Right cardiac atrium (tissue), 5 donors: Measurements from ENCODE around the gene RCAN3. TPM values are rescaled to one million over a fixed set of nuclear protein-coding genes. Genes with fewer than 3 reads are reported as not detected.

Experiments used
- ATAC-seq, 2 donors: fragments of 200-7000 bp; cut with Tn5 transposase; one replicate each; pipeline versions ENCODE4 v1.8.0 to v1.9.1; 2020; ENCODE audit warnings: moderate library complexity in 2 of 2, mild to moderate bottlenecking in 1 of 2
- DNase-seq, 3 donors: peaks; one replicate each; pipeline ENCODE4 v3.0.0-alpha.2; 2020
- H3K27ac ChIP-seq: one replicate; pipeline ENCODE4 v1.5.1; 2013; ENCODE audit warnings: mild to moderate bottlenecking, low read length, control low read depth, moderate library complexity
- H3K27me3 ChIP-seq: one replicate; pipeline ENCODE4 v1.6.1; 2013; ENCODE audit not compliant: control insufficient read depth, insufficient read depth
- H3K4me1 ChIP-seq: one replicate; pipeline ENCODE4 v1.6.1; 2013; ENCODE audit warnings: low read length; ENCODE audit not compliant: control insufficient read depth, insufficient read depth
- H3K4me3 ChIP-seq: one replicate; pipeline ENCODE4 v1.5.1; 2013; ENCODE audit warnings: low read length, control low read depth
- H3K9me3 ChIP-seq: one replicate; pipeline ENCODE4 v1.6.1; 2013; ENCODE audit warnings: low read length; ENCODE audit not compliant: control insufficient read depth
- WGBS: extraction: QIAGEN DNeasy Blood & Tissue Kit; methylation state at CpG from one replicate; pipeline ENCODE4 v1.1.7; 2013; 5-methylcytosine and 5-hydroxymethylcytosine counted together
- intact Hi-C, 4 donors: fragments of 100-400 bp; cut with DNase I; formaldehyde crosslinking; loops; one replicate each; pipeline versions ENCODE4 v1.11.0 to v1.14.0; 2022 to 2023
- polyA plus RNA-seq: library from polyadenylated mRNA; stranded (reverse); fragments of 200-250 nt; gene quantifications from one replicate; pipeline ENCODE4 v1.2.3, GENCODE V29; 2013
- total RNA-seq, 4 donors: library from RNA; stranded (reverse); fragmentation: NEBNext Ultra II Directional; extraction: Animal tissue kit (Norgen Biotek cat#: 25700); gene quantifications; one replicate each; pipeline ENCODE4 v1.2.1, GENCODE V29; 2021
- donor health status: healthy with polysubstance abuse.
- donor health status: DM: no; HTN: yes; CAD: no.
- donor health status: DM: no; HTN: no; CAD: no.
- donor health status: DM: no; HTN: yes; CAD: no; lungs with severe emphysema.
- donor health status: DM: yes; HTN: yes; CAD: no.

RCAN3 gene
- total and polyA plus RNA-seq, 5 donors, result 2.1 to 6.6 (median 6.0) TPM

DNA sequence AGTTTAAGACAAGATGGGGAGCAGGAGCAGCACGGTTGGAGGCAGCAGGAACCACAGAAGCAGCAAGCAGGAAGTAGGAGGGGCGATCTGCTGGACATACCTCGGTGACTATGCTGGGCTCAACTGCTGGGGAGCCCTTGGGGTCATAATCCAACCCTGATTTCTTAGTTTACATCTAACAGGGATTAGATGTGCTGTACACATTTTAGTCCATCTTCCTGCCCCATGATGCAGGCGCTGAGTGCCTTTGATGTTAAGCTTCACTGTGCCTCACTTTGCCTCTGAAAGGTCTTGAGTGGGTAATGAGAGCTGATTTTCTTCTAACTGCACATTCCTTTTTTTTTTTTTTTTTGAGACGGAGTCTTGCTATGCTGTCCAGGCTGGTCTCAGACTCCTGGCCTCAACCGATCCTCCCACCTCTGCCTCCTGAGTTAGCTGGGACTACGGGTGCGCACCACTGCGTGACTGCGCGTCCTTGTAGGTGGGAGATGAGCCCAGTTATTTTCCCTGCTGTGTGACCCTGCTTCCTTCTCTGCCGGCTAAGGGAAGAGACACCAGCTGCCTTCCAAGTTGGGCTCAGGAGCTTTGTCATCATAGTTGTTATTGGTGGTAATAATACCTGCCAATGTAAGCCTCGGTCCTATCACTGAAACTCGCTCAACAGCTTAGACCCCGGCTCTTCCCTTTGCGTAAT is 1.1 kb upstream of the RCAN3 start:
- intact Hi-C loops, result loop anchor here in 1 of 4 donors (10.0 kb wide), 1 partner anchor 87 kb away; the partner anchor contains the start of genes NIPAL3 and STPG1
- no peaks in the 10 kb centered on the region for H3K4me1 ChIP-seq
- 50% methylated on average over 16 of the region's 16 CpGs for WGBS
- H3K9me3 ChIP-seq, result no peaks in the 10 kb centered on the region
- H3K27me3 ChIP-seq, result no peaks in the 10 kb centered on the region
- H3K4me3 ChIP-seq, result peak overlapping the region; percentile 93
- ATAC-seq (no peak), DNase-seq (peak in 1 of 3 donors; percentile 56)
- no peak overlapping the region for H3K27ac ChIP-seq

DNA sequence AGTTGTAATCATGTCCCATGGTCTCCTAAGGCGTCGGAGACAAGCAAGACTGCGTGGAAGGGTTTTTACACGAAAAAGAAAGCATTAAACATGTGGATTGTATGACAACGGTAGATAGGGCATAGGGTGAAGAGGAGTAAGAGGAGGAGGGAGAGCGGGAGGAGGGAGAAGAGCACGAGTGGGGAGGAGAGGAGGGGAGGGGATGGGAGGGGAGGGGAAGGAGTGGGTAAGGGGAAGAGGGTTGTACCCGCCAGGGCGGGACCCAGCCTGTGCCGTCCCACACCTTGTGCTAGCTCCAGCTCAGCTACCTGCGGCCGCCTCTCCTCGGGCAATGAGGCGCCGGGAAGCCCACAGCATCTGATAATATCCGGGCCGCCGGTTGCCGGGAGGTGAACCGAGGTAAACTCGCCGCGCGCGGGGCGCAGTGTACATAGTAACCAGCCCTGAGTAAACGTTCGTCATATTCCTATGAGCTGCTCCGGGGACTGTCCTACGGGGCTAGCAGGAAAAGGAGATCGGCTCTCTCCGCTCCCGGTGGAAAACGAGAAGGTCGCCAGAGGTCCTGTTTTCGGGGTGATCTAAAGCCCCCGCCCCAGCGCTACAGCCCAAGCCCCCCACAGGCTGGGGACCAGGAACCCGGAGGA is 449 bp upstream of the RCAN3 start:
- peak; percentile 69 to 77 for ATAC-seq

DNA sequence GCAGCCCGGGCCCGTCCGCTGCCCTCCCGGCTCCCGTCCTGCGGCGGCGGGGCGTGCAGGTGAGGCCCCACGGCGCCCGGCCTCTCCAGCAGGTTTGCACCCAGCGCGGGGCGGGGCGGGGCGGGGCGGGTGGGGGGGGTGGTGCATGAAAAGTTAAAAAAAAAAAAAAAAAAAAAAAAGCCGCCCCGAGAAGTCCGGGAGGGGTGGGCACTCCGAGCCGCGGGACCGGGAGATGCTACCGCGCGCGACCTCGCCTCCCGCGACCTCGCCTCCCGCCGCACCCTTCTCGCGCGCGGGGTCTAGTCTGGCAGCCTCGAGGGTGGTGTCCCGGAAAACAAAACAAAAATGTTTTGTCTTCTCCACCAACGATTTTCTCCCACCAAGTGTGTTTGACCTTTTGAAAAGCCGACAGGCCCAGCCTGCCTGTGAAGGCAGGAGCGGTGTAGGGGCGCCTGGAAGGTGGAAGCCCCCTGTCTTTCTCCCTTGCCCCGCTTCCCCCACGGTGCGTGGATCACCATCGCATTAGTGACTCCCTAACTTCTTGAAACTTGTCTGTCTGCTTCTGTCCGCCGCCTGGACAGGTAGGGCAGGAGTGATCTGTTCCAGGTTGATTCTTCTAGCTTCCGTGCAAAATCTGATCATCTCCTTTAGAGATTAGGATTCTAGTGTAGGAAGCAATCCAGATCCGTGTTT is 569 bp downstream of the RCAN3 start:
- H3K4me3 ChIP-seq, result peak overlapping the region; percentile 93
- 5% methylated on average over 53 of the region's 53 CpGs for WGBS
- intact Hi-C loops, result loop anchor here in 1 of 4 donors (10.0 kb wide), 1 partner anchor 88 kb away; the partner anchor contains the start of genes NIPAL3 and STPG1
- peak in 1 of 3 donors; percentile 19 for DNase-seq
- H3K4me1 ChIP-seq, result no peaks in the 10 kb centered on the region
- peak in 1 of 2 donors; percentile 2 for ATAC-seq
- H3K27me3 ChIP-seq, result no peaks in the 10 kb centered on the region
- no peak overlapping the region for H3K27ac ChIP-seq
- H3K9me3 ChIP-seq, result no peaks in the 10 kb centered on the region

More for the DNA sequence above, 449 bp upstream of the RCAN3 start:
- intact Hi-C loops, result loop anchor here in 1 of 4 donors (10.0 kb wide), 1 partner anchor 87 kb away; the partner anchor contains the start of genes NIPAL3 and STPG1
- DNase-seq, result peak; percentile 51 to 83 (median 78)
- 2% methylated on average over 39 of the region's 39 CpGs for WGBS
- Histone ChIP-seq H3K27me3 (no peaks in the 10 kb centered on the region), H3K4me3 (peak overlapping the region; percentile 93), H3K27ac (peak overlapping the region; percentile 82), H3K9me3 (no peaks in the 10 kb centered on the region), H3K4me1 (no peaks in the 10 kb centered on the region)

DNA sequence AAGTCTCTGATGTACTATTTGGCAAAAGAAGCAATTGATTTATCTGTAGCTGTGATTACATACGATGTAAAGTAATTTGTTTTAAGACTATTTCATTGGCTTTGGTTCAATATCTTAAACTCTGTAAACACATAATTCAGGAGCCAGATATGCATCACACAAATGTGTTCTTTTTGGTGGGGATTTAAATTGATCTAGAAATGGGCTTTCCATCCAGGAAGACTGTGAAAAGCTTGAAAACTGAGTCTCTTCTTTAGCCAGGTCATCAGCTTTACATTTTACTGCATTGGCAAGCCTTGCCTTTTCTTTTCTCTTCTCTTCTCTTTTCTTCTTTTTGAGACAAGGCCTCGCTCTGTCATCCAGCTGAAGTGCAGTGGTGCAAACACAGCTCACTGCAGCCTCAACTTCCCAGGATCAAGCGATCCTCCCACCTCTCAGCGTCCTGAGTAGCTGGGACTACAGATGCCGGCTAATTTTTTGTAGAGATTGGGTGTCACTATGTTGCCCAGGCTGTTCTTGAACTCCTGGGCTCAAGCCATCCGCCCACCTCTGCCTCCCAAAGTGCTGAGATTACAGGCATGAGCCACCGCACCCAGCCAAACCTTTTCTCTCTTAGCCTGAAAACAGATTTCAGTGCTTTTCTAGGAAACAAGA is 1.4 kb downstream of the RCAN3 start:
- Histone ChIP-seq H3K4me1 (no peaks in the 10 kb centered on the region), H3K4me3 (peak overlapping the region; percentile 93), H3K27me3 (no peaks in the 10 kb centered on the region), H3K9me3 (no peaks in the 10 kb centered on the region), H3K27ac (no peak overlapping the region)
- 80% methylated on average over 7 of the region's 7 CpGs for WGBS
- DNase-seq, result no peak
- intact Hi-C loops, result loop anchor here in 1 of 4 donors (10.0 kb wide), 1 partner anchor 89 kb away; the partner anchor contains the start of genes NIPAL3 and STPG1
- ATAC-seq, result no peak

DNA sequence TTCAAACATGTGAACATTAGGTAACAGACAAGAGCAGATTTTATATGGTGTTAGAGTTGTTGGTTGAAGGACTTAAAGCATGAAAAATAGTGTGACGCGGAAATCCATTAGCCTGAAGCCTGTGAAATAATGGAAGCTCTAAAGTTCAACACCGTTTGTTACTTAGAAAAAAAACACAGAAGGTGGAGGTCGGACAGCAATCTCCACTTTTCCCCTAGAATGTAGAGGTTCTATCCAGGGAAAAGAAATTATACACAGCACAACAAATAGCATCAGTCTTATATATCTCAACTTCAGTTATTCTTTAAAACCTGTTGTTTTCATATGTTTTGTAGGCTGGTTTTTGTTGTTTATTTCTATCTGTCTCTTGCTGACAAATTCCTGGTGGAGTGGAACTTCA is 1.9 kb downstream of the RCAN3 start:
- H3K27ac ChIP-seq, result no peak overlapping the region
- H3K4me1 ChIP-seq, result no peaks in the 10 kb centered on the region
- intact Hi-C loops, result loop anchor here in 1 of 4 donors (10.0 kb wide), 1 partner anchor 90 kb away; the partner anchor contains the start of genes NIPAL3 and STPG1
- H3K4me3 ChIP-seq, result no peak overlapping the region
- ATAC-seq (no peak), DNase-seq (no peak)
- 97% methylated on average over 4 of the region's 4 CpGs for WGBS
- H3K9me3 ChIP-seq, result no peaks in the 10 kb centered on the region
- H3K27me3 ChIP-seq, result no peaks in the 10 kb centered on the region

DNA sequence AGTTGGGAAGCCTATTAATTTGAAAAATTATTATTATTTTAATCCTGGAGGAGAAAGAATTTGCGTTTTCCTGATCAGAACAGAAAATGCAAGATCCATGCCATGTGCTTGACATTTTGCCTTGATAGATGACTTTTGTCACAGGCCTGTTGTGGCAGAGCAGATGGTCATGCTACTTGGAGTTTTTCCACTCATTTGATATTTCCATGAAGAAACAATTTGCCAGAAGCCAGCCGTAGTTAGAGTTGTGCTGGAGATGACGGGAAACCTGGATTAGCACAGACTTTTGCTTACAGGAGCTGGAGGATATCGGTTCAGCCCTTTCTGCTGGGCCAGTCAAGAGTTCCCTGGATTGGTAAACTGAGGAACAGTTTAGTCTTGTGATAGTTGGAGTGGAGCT is 3.2 kb downstream of the RCAN3 start:
- no peak for DNase-seq
- intact Hi-C loops, result loop anchor here in 1 of 4 donors (10.0 kb wide), 1 partner anchor 91 kb away; the partner anchor contains the start of genes NIPAL3 and STPG1
- 88% methylated on average over 4 of the region's 4 CpGs for WGBS
- Histone ChIP-seq H3K4me3 (no peak overlapping the region), H3K27ac (no peak overlapping the region), H3K9me3 (no peaks in the 10 kb centered on the region), H3K27me3 (no peaks in the 10 kb centered on the region), H3K4me1 (no peaks in the 10 kb centered on the region)
- no peak for ATAC-seq

DNA sequence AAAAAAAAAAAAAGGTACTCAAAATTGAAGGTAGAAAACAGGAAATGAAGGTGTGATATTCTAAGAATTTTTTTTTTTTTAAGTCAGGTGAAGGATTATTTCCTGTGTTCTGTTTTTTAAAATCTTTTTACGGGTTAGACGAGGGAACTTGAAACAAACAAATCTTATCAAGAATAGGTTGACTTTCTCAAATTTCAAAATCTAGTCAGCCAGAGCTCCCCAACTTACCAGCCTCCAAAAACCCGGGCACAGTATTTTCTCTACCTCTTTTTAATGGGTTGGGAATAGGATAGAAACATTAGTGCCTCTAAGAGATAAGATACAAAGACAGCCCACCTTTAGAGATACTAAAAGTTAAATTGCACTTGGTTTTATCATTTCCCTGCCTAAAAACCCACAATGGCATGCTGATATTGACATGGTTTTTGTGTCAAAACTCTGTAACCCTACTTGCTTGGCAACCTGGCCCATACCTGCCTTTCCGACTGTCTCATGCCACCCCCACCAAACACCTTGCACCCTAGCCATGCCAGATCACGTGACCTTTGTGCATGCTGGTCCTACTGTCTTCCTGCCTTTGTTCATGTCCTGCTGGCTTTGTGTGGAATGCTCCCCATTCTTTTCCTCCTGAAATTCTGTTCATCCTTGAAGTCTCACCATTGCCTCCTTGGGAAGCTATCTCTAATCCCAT is 4.2 kb downstream of the RCAN3 start:
- no peaks in the 10 kb centered on the region for H3K27me3 ChIP-seq
- no peaks in the 10 kb centered on the region for H3K9me3 ChIP-seq
- DNase-seq (no peak), ATAC-seq (no peak)
- WGBS, result 84% methylated on average over 5 of the region's 5 CpGs
- H3K4me1 ChIP-seq, result no peaks in the 10 kb centered on the region
- no peak overlapping the region for H3K4me3 ChIP-seq
- no peak overlapping the region for H3K27ac ChIP-seq
- intact Hi-C loops, result loop anchor here in 1 of 4 donors (10.0 kb wide), 1 partner anchor 92 kb away; the partner anchor contains the start of genes NIPAL3 and STPG1

DNA sequence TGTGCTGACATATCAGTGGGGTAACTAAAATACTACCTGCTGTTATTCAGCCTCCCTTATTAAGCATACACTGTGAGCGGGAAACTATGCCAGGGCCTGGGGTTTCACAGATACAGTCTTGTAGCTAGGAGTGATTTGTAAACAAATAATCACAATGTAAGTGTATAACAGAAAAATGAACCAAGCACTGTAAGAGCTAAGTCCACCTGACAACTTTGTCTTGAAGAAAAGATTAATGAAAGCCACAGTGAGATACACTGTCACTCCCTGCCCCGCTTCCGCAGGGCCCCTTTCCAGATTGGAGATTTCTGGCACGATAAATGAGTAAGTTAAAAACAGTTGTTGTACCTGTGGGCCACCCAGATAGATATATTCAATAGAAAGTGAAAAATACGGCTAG is 4.8 kb downstream of the RCAN3 start:
- 84% methylated on average over 5 of the region's 5 CpGs for WGBS
- Histone ChIP-seq H3K27ac (no peak overlapping the region), H3K4me3 (no peak overlapping the region), H3K9me3 (no peaks in the 10 kb centered on the region), H3K27me3 (no peaks in the 10 kb centered on the region), H3K4me1 (no peaks in the 10 kb centered on the region)
- DNase-seq, result no peak
- intact Hi-C loops, result loop anchor here in 1 of 4 donors (10.0 kb wide), 1 partner anchor 93 kb away; the partner anchor contains the start of genes NIPAL3 and STPG1
- no peak for ATAC-seq

DNA sequence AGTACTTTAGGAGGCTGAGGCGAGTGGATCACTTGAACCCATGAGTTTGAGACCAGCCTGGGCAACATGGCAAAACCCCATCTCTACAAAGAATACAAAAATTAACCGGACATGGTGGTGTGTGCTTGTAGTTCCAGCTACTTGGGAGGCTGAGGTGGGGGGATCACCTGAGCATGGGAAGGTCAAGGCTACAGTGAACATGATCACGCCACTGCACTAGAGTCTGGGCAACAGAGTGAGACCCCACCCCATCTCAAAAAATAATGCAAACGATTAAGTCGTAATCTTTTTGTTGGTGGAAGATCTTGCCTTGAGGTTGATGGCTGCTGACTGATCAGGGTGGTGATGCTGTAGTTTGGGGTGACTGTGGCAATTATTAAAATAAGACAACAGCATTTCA is 6.3 kb downstream of the RCAN3 start:
- intact Hi-C loops, result loop anchor here in 1 of 4 donors (10.0 kb wide), 1 partner anchor 94 kb away; the partner anchor contains the start of genes NIPAL3 and STPG1
- H3K4me3 ChIP-seq, result no peak overlapping the region
- WGBS, result 96% methylated on average over 5 of the region's 5 CpGs

DNA sequence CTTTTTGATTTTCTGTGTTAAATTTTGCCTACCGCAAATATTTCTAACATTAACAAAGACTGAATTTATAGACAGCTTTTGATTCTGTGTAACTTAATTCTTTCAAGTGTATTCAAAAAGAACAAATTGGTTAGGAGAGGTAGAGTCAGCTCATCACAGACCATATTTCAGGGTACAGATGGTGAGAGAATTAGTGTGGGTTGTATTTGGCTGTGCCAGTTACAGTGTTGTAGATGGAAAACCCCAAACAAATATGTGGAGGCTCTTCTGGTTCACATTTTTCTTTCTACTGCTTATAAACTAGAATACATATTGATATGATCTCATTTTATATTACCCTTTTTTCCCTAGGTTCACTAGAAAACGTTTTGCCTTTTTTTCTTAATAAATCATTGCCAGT is 11.1 kb downstream of the RCAN3 start:
- 59% methylated on average over 2 of the region's 2 CpGs for WGBS
- no peak overlapping the region for H3K27ac ChIP-seq
- intact Hi-C loops, result no loop called here
- no peak for ATAC-seq
- DNase-seq, result no peak
- no peaks in the 10 kb centered on the region for H3K27me3 ChIP-seq
- no peaks in the 10 kb centered on the region for H3K4me1 ChIP-seq
- no peak overlapping the region for H3K4me3 ChIP-seq
- H3K9me3 ChIP-seq, result no peaks in the 10 kb centered on the region

More for the DNA sequence above, 6.3 kb downstream of the RCAN3 start:
- ATAC-seq, result no peak
- Histone ChIP-seq H3K27ac (no peak overlapping the region), H3K9me3 (no peaks in the 10 kb centered on the region), H3K27me3 (no peaks in the 10 kb centered on the region), H3K4me1 (no peaks in the 10 kb centered on the region)
- DNase-seq, result no peak
